Common myeloid progenitor, CD34-positive (primary cell): ENCODE measurements around the gene PARN.

Experiments
- CTCF ChIA-PET: fragments of 350-600 bp; sonication (Branson Sonifier 250); formaldehyde crosslinking; loops from one replicate; lab custom pipeline; 2021; ENCODE audit warnings: antibody characterized with exemption; lab: Charles Lee
- POLR2A ChIA-PET: fragments of 350-600 bp; sonication (Branson Sonifier 250); formaldehyde crosslinking; loops from one replicate; lab custom pipeline; 2021; ENCODE audit warnings: antibody characterized with exemption; lab: Charles Lee
- DNase-seq, 3 donors: peaks; one replicate each; pipeline versions ENCODE4 v3.0.0 to v3.0.0-alpha.2; 2013
- H3K27ac ChIP-seq, 2 experiments: 1 replicate in 1 of 2; 2 replicates in 1 of 2; pipeline ENCODE4 v1.7.0; 2013; ENCODE audit warnings: inconsistent platforms in 2 of 2, low read length in 2 of 2, mild to moderate bottlenecking in 2 of 2, low read depth in 1 of 2, moderate library complexity in 1 of 2; ENCODE audit not compliant: severe bottlenecking in 2 of 2, insufficient read depth in 1 of 2, poor library complexity in 1 of 2
- H3K27me3 ChIP-seq, 5 experiments: replicated peaks in 2 of 5; 1 replicate in 3 of 5; 2 replicates in 2 of 5; pipeline versions ENCODE4 v1.6.1 to v1.7.0; 2013; ENCODE audit warnings: low read length in 4 of 5, mild to moderate bottlenecking in 2 of 5, moderate library complexity in 2 of 5, inconsistent platforms in 1 of 5; ENCODE audit not compliant: insufficient read depth in 5 of 5, control insufficient read depth in 4 of 5
- H3K36me3 ChIP-seq, 4 experiments: 1 replicate in 2 of 4; 2 replicates in 2 of 4; pipeline versions ENCODE4 v1.6.1 to v1.7.0; 2013; ENCODE audit warnings: low read length in 3 of 4, control low read depth in 1 of 4, mild to moderate bottlenecking in 1 of 4; ENCODE audit not compliant: control insufficient read depth in 4 of 4, insufficient read depth in 4 of 4
- H3K4me1 ChIP-seq, 4 experiments: 1 replicate in 3 of 4; 2 replicates in 1 of 4; pipeline versions ENCODE4 v1.6.1 to v1.7.1; 2013; ENCODE audit warnings: low read length in 3 of 4, mild to moderate bottlenecking in 3 of 4, control low read depth in 1 of 4, inconsistent platforms in 1 of 4, moderate library complexity in 1 of 4; ENCODE audit not compliant: control insufficient read depth in 4 of 4, insufficient read depth in 4 of 4; ENCODE audit errors: control extremely low read depth in 1 of 4
- H3K4me3 ChIP-seq, 7 experiments: 1 replicate in 4 of 7; 2 replicates in 3 of 7; pipeline versions ENCODE4 v1.5.1 to v1.7.0; 2013; ENCODE audit warnings: mild to moderate bottlenecking in 7 of 7, low read length in 6 of 7, moderate library complexity in 6 of 7, inconsistent platforms in 2 of 7, low read depth in 2 of 7, control low read depth in 1 of 7; ENCODE audit not compliant: insufficient read depth in 4 of 7, control insufficient read depth in 1 of 7; ENCODE audit errors: extremely low read depth in 1 of 7
- H3K9me3 ChIP-seq, 5 experiments: 1 replicate in 4 of 5; 2 replicates in 1 of 5; pipeline versions ENCODE4 v1.6.1 to v1.7.1; 2013; ENCODE audit warnings: low read length in 4 of 5, mild to moderate bottlenecking in 2 of 5, inconsistent platforms in 1 of 5, low read depth in 1 of 5, moderate library complexity in 1 of 5; ENCODE audit not compliant: control insufficient read depth in 4 of 5, insufficient read depth in 2 of 5; ENCODE audit errors: control extremely low read depth in 1 of 5
- WGBS: methylation state at CpG from one replicate; pipeline ENCODE4 v1.1.5; 2013; ENCODE audit not compliant: insufficient coverage; 5-methylcytosine and 5-hydroxymethylcytosine counted together

PARN gene

GRCh38 chr16:14527411-14528044 lies 102.5 kb downstream of the PARN start:
- H3K27me3 ChIP-seq: no peaks in the 10 kb centered on the region
- no peak overlapping the region for H3K27ac ChIP-seq
- CTCF ChIA-PET: interaction anchor here (0.6 to 3.7 kb wide), 17 partner anchors 12 to 608 kb away, joined by 3 to 20 read pairs (median 4); partner anchors contain the start of gene ERCC4
- DNase-seq: peak; percentile 8 to 32 (median 21)
- no peak overlapping the region for H3K4me3 ChIP-seq
- peaks cover 0 to 6% (median 3%) of the 10 kb centered on the region in 4 experiments for H3K4me1 ChIP-seq
- peaks cover 0 to 15% (median 0%) of the 10 kb centered on the region in 4 experiments for H3K36me3 ChIP-seq
- no peaks in the 10 kb centered on the region for H3K9me3 ChIP-seq
- POLR2A ChIA-PET: no interaction called here
- 88% methylated on average over 2 of the region's 5 CpGs for WGBS

- Histone ChIP-seq H3K4me3 (no peak overlapping the region), H3K27me3 (no peaks in the 10 kb centered on the region), H3K4me1 (peaks cover 0 to 6% (median 3%) of the 10 kb centered on the region in 4 experiments), H3K36me3 (peaks cover 0 to 11% (median 0%) of the 10 kb centered on the region in 4 experiments), H3K9me3 (no peaks in the 10 kb centered on the region), H3K27ac (no peak overlapping the region)
- ChIA-PET CTCF (interaction anchor here (3.7 kb wide), 1 partner anchor 276 kb away, joined by 20 read pairs; no protein-coding TSS in a partner anchor), POLR2A (interaction anchor here (1.2 kb wide), 1 partner anchor 272 kb away, joined by 3 read pairs; no protein-coding TSS in a partner anchor)
- no peak for DNase-seq
- WGBS: 100% methylated on average over 4 of the region's 5 CpGs
Measured at GRCh38 chr16:14525596-14525995, 104.5 kb downstream of the PARN start.

- CTCF ChIA-PET: interaction anchor here (1.2 kb wide), 1 partner anchor 14 kb away, joined by 3 read pairs; no protein-coding TSS in a partner anchor
Measured at GRCh38 chr16:14524979-14525378, 105.1 kb downstream of the PARN start.

GRCh38 chr16:14523632-14524031 lies 106.4 kb downstream of the PARN start:
- H3K4me3 ChIP-seq: no peak overlapping the region
- H3K27ac ChIP-seq: no peak overlapping the region
- 100% methylated on average over 1 of the region's 2 CpGs for WGBS
- ChIA-PET POLR2A (no interaction called here), CTCF (interaction anchor here (1.2 kb wide), 1 partner anchor 12 kb away, joined by 3 read pairs; no protein-coding TSS in a partner anchor)
- no peak for DNase-seq
- H3K4me1 ChIP-seq: peaks cover 0 to 2% (median 0%) of the 10 kb centered on the region in 4 experiments
- no peaks in the 10 kb centered on the region for H3K27me3 ChIP-seq
- peaks cover 0 to 7% (median 0%) of the 10 kb centered on the region in 4 experiments for H3K36me3 ChIP-seq
- no peaks in the 10 kb centered on the region for H3K9me3 ChIP-seq

More at GRCh38 chr16:14524979-14525378, 105.1 kb downstream of the PARN start:
- no peak for DNase-seq
- Histone ChIP-seq H3K27me3 (no peaks in the 10 kb centered on the region), H3K9me3 (no peaks in the 10 kb centered on the region), H3K4me1 (peaks cover 0 to 6% (median 3%) of the 10 kb centered on the region in 4 experiments), H3K4me3 (no peak overlapping the region), H3K27ac (no peak overlapping the region), H3K36me3 (peaks cover 0 to 7% (median 0%) of the 10 kb centered on the region in 4 experiments)
- 100% methylated on average over 2 of the region's 3 CpGs for WGBS
- POLR2A ChIA-PET: no interaction called here

- CTCF ChIA-PET: no interaction called here
- POLR2A ChIA-PET: no interaction called here
- Histone ChIP-seq H3K4me3 (no peak overlapping the region), H3K36me3 (peaks cover 0 to 7% (median 0%) of the 10 kb centered on the region in 4 experiments), H3K9me3 (no peaks in the 10 kb centered on the region), H3K4me1 (peaks cover 0 to under 1% (median 0%) of the 10 kb centered on the region in 4 experiments), H3K27ac (no peak overlapping the region), H3K27me3 (no peaks in the 10 kb centered on the region)
- no peak for DNase-seq
Measured at GRCh38 chr16:14522671-14523070, 107.4 kb downstream of the PARN start.

- H3K27me3 ChIP-seq: no peaks in the 10 kb centered on the region
- no CpG with 5 or more reads among the region's 2 CpGs for WGBS
- DNase-seq: no peak
- H3K4me1 ChIP-seq: no peaks in the 10 kb centered on the region
- ChIA-PET POLR2A (no interaction called here), CTCF (no interaction called here)
- H3K27ac ChIP-seq: no peak overlapping the region
- H3K4me3 ChIP-seq: no peak overlapping the region
- H3K9me3 ChIP-seq: no peaks in the 10 kb centered on the region
- H3K36me3 ChIP-seq: peaks cover 0 to 4% (median 0%) of the 10 kb centered on the region in 4 experiments
Measured at GRCh38 chr16:14520753-14521152, 109.3 kb downstream of the PARN start.

- no peak for DNase-seq
- 100% methylated on average over 2 of the region's 3 CpGs for WGBS
- Histone ChIP-seq H3K4me1 (no peaks in the 10 kb centered on the region), H3K27ac (no peak overlapping the region), H3K27me3 (no peaks in the 10 kb centered on the region), H3K4me3 (no peak overlapping the region), H3K36me3 (peaks cover 0 to 4% (median 0%) of the 10 kb centered on the region in 4 experiments), H3K9me3 (no peaks in the 10 kb centered on the region)
- POLR2A ChIA-PET: no interaction called here
- CTCF ChIA-PET: interaction anchor here (1.6 kb wide), 1 partner anchor 12 kb away, joined by 4 read pairs; no protein-coding TSS in a partner anchor
Measured at GRCh38 chr16:14514967-14515366, 115.1 kb downstream of the PARN start.
